Measurements from ENCODE around the gene SLC25A34. TPM values are rescaled to one million over a fixed set of nuclear protein-coding genes. Genes with fewer than 3 reads are reported as not detected.

The SLC25A34 gene
- total RNA-seq, 1 experiment from 2014 or later = not detected

GRCh38 chr1:15707239-15707925 is 28.7 kb upstream of the SLC25A34 start:
- H3K9me3 ChIP-seq = no peaks in the 10 kb centered on the region
- no peaks in the 10 kb centered on the region for H3K27me3 ChIP-seq
- DNase-seq = no peak
- no peak overlapping the region for H3K4me3 ChIP-seq
- peaks cover 8% of the 10 kb centered on the region for H3K36me3 ChIP-seq

- H3K27me3 ChIP-seq = no peaks in the 10 kb centered on the region
- no peak overlapping the region for H3K4me3 ChIP-seq
- H3K9me3 ChIP-seq = no peaks in the 10 kb centered on the region
- no peak for DNase-seq
- peaks cover 8% of the 10 kb centered on the region for H3K36me3 ChIP-seq
Measured at GRCh38 chr1:15708486-15709137, 27.4 kb upstream of the SLC25A34 start.

- Histone ChIP-seq H3K27me3 (no peaks in the 10 kb centered on the region), H3K9me3 (no peaks in the 10 kb centered on the region), H3K4me3 (no peak overlapping the region), H3K36me3 (peaks cover 8% of the 10 kb centered on the region)
- DNase-seq = no peak
Measured at GRCh38 chr1:15709226-15709625, 26.8 kb upstream of the SLC25A34 start.

GRCh38 chr1:15712168-15712567 is 23.9 kb upstream of the SLC25A34 start:
- no peak for DNase-seq
- no peaks in the 10 kb centered on the region for H3K27me3 ChIP-seq
- no peaks in the 10 kb centered on the region for H3K9me3 ChIP-seq
- no peak overlapping the region for H3K4me3 ChIP-seq
- no peaks in the 10 kb centered on the region; the same call in none of the 2 replicates for H3K36me3 ChIP-seq

- Histone ChIP-seq H3K27me3 (no peaks in the 10 kb centered on the region), H3K36me3 (peaks cover 3% of the 10 kb centered on the region), H3K9me3 (no peaks in the 10 kb centered on the region), H3K4me3 (no peak overlapping the region)
- DNase-seq = no peak
Measured at GRCh38 chr1:15714406-15715136, 21.5 kb upstream of the SLC25A34 start.

- H3K36me3 ChIP-seq = peaks cover 3% of the 10 kb centered on the region
- no peaks in the 10 kb centered on the region for H3K9me3 ChIP-seq
- H3K4me3 ChIP-seq = no peak overlapping the region
- no peak for DNase-seq
- no peaks in the 10 kb centered on the region for H3K27me3 ChIP-seq
Measured at GRCh38 chr1:15717418-15718125, 18.5 kb upstream of the SLC25A34 start.

GRCh38 chr1:15718199-15718601 is 17.9 kb upstream of the SLC25A34 start:
- H3K27me3 ChIP-seq = no peaks in the 10 kb centered on the region
- H3K36me3 ChIP-seq = peaks cover 3% of the 10 kb centered on the region
- no peaks in the 10 kb centered on the region for H3K9me3 ChIP-seq

GRCh38 chr1:15719381-15720120 is 16.5 kb upstream of the SLC25A34 start:
- DNase-seq = no peak
- no peak overlapping the region for H3K4me3 ChIP-seq
- H3K36me3 ChIP-seq = peaks cover 3% of the 10 kb centered on the region
- no peaks in the 10 kb centered on the region for H3K9me3 ChIP-seq
- no peaks in the 10 kb centered on the region for H3K27me3 ChIP-seq

More at GRCh38 chr1:15718199-15718601, 17.9 kb upstream of the SLC25A34 start:
- no peak overlapping the region for H3K4me3 ChIP-seq
- DNase-seq = no peak

- DNase-seq = no peak
- no peak overlapping the region for H3K4me3 ChIP-seq
- H3K36me3 ChIP-seq = peaks cover 3% of the 10 kb centered on the region
Measured at GRCh38 chr1:15720861-15721260, 15.2 kb upstream of the SLC25A34 start.

GRCh38 chr1:15722411-15722810 is 13.6 kb upstream of the SLC25A34 start:
- Histone ChIP-seq H3K36me3 (peaks cover 5% of the 10 kb centered on the region), H3K4me3 (no peak overlapping the region), H3K9me3 (no peaks in the 10 kb centered on the region), H3K27me3 (no peaks in the 10 kb centered on the region)
- no peak for DNase-seq

More at GRCh38 chr1:15720861-15721260, 15.2 kb upstream of the SLC25A34 start:
- Histone ChIP-seq H3K9me3 (no peaks in the 10 kb centered on the region), H3K27me3 (no peaks in the 10 kb centered on the region)

- no peak overlapping the region for H3K4me3 ChIP-seq
Measured at GRCh38 chr1:15722836-15723532, 13.1 kb upstream of the SLC25A34 start.

GRCh38 chr1:15723631-15724246 is 12.3 kb upstream of the SLC25A34 start:
- H3K9me3 ChIP-seq = no peaks in the 10 kb centered on the region
- H3K4me3 ChIP-seq = no peak overlapping the region
- DNase-seq = no peak
- no peaks in the 10 kb centered on the region for H3K27me3 ChIP-seq
- H3K36me3 ChIP-seq = peaks cover 11% of the 10 kb centered on the region

More at GRCh38 chr1:15722836-15723532, 13.1 kb upstream of the SLC25A34 start:
- no peaks in the 10 kb centered on the region for H3K9me3 ChIP-seq
- DNase-seq = no peak
- no peaks in the 10 kb centered on the region for H3K27me3 ChIP-seq
- H3K36me3 ChIP-seq = peaks cover 11% of the 10 kb centered on the region

GRCh38 chr1:15724949-15725880 is 10.8 kb upstream of the SLC25A34 start:
- H3K4me3 ChIP-seq = no peak overlapping the region
- no peaks in the 10 kb centered on the region for H3K9me3 ChIP-seq
- DNase-seq = no peak
- H3K27me3 ChIP-seq = no peaks in the 10 kb centered on the region
- peaks cover 12% of the 10 kb centered on the region for H3K36me3 ChIP-seq

- Histone ChIP-seq H3K36me3 (peaks cover 16% of the 10 kb centered on the region), H3K9me3 (no peaks in the 10 kb centered on the region), H3K27me3 (no peaks in the 10 kb centered on the region), H3K4me3 (no peak overlapping the region)
- no peak for DNase-seq
Measured at GRCh38 chr1:15726508-15726907, 9.6 kb upstream of the SLC25A34 start.
